Smooth muscle cell (in vitro differentiated cells): ENCODE measurements around the gene CARMIL1. TPM values are rescaled to one million over a fixed set of nuclear protein-coding genes. Genes with fewer than 3 reads are reported as not detected.

Source experiments
- DNase-seq: peaks from one replicate; lab custom pipeline; 2025; ENCODE audit not compliant: unreplicated experiment; lab: John Stamatoyannopoulos, UW
- H2AFZ ChIP-seq: fragments of 200-600 bp; sonication (generic); 2 replicates; pipeline ENCODE4 v1.6.0; 2016; ENCODE audit warnings: antibody characterized with exemption, low read depth, mild to moderate bottlenecking
- H3F3A ChIP-seq: fragments of 200-600 bp; sonication (generic); 2 replicates; pipeline ENCODE4 v1.6.0; 2017; ENCODE audit warnings: antibody characterized with exemption, low read depth
- H3K27ac ChIP-seq: fragments of 200-600 bp; sonication (generic); 2 replicates; pipeline ENCODE4 v1.5.1; 2016; ENCODE audit warnings: low read depth, mild to moderate bottlenecking
- H3K27me3 ChIP-seq: fragments of 200-600 bp; sonication (generic); 2 replicates; pipeline ENCODE4 v1.6.1; 2016; ENCODE audit warnings: low read depth, mild to moderate bottlenecking
- H3K36me3 ChIP-seq: fragments of 200-600 bp; sonication (generic); 2 replicates; pipeline ENCODE4 v1.5.1; 2016; ENCODE audit warnings: low read depth
- H3K4me1 ChIP-seq: fragments of 200-600 bp; sonication (generic); 2 replicates; pipeline ENCODE4 v1.5.1; 2016; ENCODE audit warnings: low read depth
- H3K4me2 ChIP-seq: fragments of 200-600 bp; sonication (generic); 2 replicates; pipeline ENCODE4 v1.6.0; 2016; ENCODE audit warnings: mild to moderate bottlenecking
- H3K4me3 ChIP-seq: fragments of 200-600 bp; sonication (generic); 2 replicates; pipeline ENCODE4 v1.5.1; 2016; ENCODE audit warnings: mild to moderate bottlenecking
- H3K79me2 ChIP-seq: fragments of 200-600 bp; sonication (generic); 2 replicates; pipeline ENCODE4 v1.6.0; 2016; ENCODE audit warnings: low read depth, mild to moderate bottlenecking
- H3K9ac ChIP-seq: fragments of 200-600 bp; sonication (generic); 2 replicates; pipeline ENCODE4 v1.6.0; 2016; ENCODE audit warnings: low read depth
- H3K9me3 ChIP-seq: fragments of 200-600 bp; sonication (generic); replicated peaks from 2 replicates; pipeline ENCODE4 v1.5.1; 2016; ENCODE audit warnings: low read depth
- H4K20me1 ChIP-seq: fragments of 200-600 bp; sonication (generic); 2 replicates; pipeline ENCODE4 v1.6.0; 2016; ENCODE audit warnings: low read depth
- WGBS: methylation state at CpG from one replicate; pipeline ENCODE4 v1.1.7; 2016; ENCODE audit warnings: low lambda C conversion rate; 5-methylcytosine and 5-hydroxymethylcytosine counted together
- polyA plus RNA-seq: library from polyadenylated mRNA; unstranded; fragments of >200 nt; fragmentation: Nextera tagmentation; extraction: Ambion mirVana; gene quantifications from 2 replicates; pipeline ENCODE4 v1.2.1, GENCODE V29; 2016
- total RNA-seq: library from RNA; depleted of rRNA; stranded (reverse); fragments of >200 nt; gene quantifications from 2 replicates; pipeline ENCODE4 v1.2.3, GENCODE V29; 2014
- TF ChIP-seq, protein P1 (sequence below): fragments of 200-600 bp; sonication (generic); IDR thresholded peaks from 2 replicates; pipeline ENCODE4 v1.5.1; 2017; ENCODE audit warnings: borderline replicate concordance, mild to moderate bottlenecking, antibody characterized with exemption; ENCODE audit not compliant: insufficient read depth, poor library complexity, severe bottlenecking

CARMIL1 gene
- total and polyA plus RNA-seq, 2 experiments from 2014 or later = 7.6 to 24.1 TPM

DNA sequence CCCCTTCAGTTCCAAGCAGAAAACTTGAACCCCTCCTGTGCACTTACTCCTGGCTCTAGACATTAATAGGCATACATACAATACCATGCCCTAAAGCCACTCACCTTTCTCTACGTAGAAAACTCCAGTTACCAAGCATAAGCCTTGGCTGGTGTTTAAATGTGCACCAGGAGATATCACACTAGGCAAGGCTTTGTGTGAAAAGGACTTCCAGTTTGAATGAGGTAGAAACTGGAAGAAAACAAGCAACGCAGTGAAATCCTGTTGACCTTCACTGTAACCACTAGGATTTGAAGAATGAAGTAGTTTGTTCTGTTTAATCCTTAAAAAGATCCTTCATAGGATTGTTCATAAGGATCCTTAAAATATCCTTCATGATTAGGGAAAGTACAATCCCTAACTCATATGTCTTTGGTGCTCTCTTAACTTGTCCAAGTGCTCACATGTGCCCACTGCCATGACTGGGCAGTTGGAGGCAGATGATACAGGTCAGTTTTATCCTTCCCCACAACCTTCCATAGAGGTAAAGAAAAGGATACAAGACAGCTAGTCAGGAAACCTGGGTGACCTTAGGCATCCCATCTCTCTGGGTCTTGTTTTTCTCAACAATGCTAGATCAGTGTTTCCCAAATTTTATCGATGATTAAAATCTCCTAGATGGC, 363.6 kb downstream of the CARMIL1 start:
- no peaks in the 10 kb centered on the region for H3K79me2 ChIP-seq
- peaks cover 64% of the 10 kb centered on the region for H3K27me3 ChIP-seq
- no peaks in the 10 kb centered on the region for H3K36me3 ChIP-seq
- no peaks in the 10 kb centered on the region for H3F3A ChIP-seq
- no peak overlapping the region for H3K4me2 ChIP-seq
- no peak overlapping the region for H2AFZ ChIP-seq
- no peaks in the 10 kb centered on the region for H3K9me3 ChIP-seq
- no peaks in the 10 kb centered on the region for H3K4me1 ChIP-seq
- 90% methylated on average over 3 of the region's 3 CpGs for WGBS
- no peak overlapping the region for H3K27ac ChIP-seq
- DNase-seq = no peak
- TF ChIP-seq, protein P1, sequence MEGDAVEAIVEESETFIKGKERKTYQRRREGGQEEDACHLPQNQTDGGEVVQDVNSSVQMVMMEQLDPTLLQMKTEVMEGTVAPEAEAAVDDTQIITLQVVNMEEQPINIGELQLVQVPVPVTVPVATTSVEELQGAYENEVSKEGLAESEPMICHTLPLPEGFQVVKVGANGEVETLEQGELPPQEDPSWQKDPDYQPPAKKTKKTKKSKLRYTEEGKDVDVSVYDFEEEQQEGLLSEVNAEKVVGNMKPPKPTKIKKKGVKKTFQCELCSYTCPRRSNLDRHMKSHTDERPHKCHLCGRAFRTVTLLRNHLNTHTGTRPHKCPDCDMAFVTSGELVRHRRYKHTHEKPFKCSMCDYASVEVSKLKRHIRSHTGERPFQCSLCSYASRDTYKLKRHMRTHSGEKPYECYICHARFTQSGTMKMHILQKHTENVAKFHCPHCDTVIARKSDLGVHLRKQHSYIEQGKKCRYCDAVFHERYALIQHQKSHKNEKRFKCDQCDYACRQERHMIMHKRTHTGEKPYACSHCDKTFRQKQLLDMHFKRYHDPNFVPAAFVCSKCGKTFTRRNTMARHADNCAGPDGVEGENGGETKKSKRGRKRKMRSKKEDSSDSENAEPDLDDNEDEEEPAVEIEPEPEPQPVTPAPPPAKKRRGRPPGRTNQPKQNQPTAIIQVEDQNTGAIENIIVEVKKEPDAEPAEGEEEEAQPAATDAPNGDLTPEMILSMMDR = no peak
- no peaks in the 10 kb centered on the region for H4K20me1 ChIP-seq
- H3K4me3 ChIP-seq = no peak overlapping the region
- H3K9ac ChIP-seq = no peak overlapping the region

DNA sequence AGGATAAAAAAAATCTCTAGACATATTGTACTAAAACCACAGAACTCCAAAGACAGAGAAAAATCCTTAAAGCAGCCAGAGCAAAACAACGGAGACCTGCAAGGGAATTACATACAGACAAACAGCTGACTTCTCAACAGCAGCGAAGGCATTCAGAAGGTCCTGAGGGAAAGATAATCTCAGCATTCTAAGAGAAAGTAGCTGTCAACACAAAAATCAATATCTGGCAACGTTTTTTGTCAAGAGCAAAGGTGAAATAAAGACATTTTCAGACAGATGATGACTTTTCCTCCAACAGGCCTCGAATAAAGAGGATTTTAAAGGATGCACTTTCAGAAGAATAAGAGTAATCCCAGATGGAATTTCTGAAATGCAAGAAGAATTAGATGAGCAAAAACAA, 366.7 kb downstream of the CARMIL1 start:
- DNase-seq = no peak
- no peak overlapping the region for H3K9ac ChIP-seq
- H4K20me1 ChIP-seq = no peaks in the 10 kb centered on the region
- no peaks in the 10 kb centered on the region for H3K4me1 ChIP-seq
- H3K9me3 ChIP-seq = no peaks in the 10 kb centered on the region
- H2AFZ ChIP-seq = no peak overlapping the region
- no peaks in the 10 kb centered on the region for H3K79me2 ChIP-seq
- H3K36me3 ChIP-seq = no peaks in the 10 kb centered on the region
- 63% methylated on average over 4 of the region's 4 CpGs for WGBS
- peaks cover 75% of the 10 kb centered on the region for H3K27me3 ChIP-seq
- no peak overlapping the region for H3K27ac ChIP-seq
- no peak overlapping the region for H3K4me2 ChIP-seq
- no peak overlapping the region for H3K4me3 ChIP-seq
- no peaks in the 10 kb centered on the region for H3F3A ChIP-seq
- TF ChIP-seq, protein P1 = no peak

DNA sequence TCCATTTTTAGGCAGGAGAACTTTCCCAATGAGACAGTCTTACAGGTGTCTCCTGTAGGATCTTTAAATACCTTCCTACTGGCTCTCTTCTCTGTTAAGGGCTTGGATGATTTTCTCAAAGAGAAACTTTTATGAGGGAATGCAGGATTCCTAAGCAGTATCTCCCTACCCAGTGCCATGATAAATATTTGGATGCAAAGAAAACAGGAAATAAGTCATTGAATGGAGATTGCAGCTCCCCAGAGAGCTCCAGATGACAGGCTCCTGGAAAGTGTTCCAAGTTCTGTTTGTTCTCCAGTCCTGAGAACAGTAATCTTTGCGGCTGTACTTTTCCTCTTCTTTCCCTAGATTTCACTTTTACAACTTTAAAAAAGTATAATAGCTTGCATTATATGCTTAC, 370.4 kb downstream of the CARMIL1 start:
- no peak overlapping the region for H2AFZ ChIP-seq
- H3K27ac ChIP-seq = no peak overlapping the region
- H3K4me3 ChIP-seq = no peak overlapping the region
- TF ChIP-seq, protein P1 = no peak
- peaks cover 67% of the 10 kb centered on the region for H3K27me3 ChIP-seq
- H4K20me1 ChIP-seq = no peaks in the 10 kb centered on the region
- H3K9ac ChIP-seq = no peak overlapping the region
- H3K9me3 ChIP-seq = no peaks in the 10 kb centered on the region
- H3K4me1 ChIP-seq = no peaks in the 10 kb centered on the region
- no peaks in the 10 kb centered on the region for H3K79me2 ChIP-seq
- H3K36me3 ChIP-seq = no peaks in the 10 kb centered on the region
- H3F3A ChIP-seq = no peaks in the 10 kb centered on the region
- H3K4me2 ChIP-seq = no peak overlapping the region
- WGBS = 27% methylated on average over 1 of the region's 1 CpG
- no peak for DNase-seq

- Histone ChIP-seq H3K79me2 (no peaks in the 10 kb centered on the region), H3K4me2 (peak within 1 kb of the TSS; percentile 85), H3K27ac (no peak within 1 kb of the TSS), H3K36me3 (no peaks in the 10 kb centered on the region), H3K27me3 (peaks cover 55% of the 10 kb centered on the region), H3K9ac (no peak within 1 kb of the TSS), H2AFZ (no peak within 1 kb of the TSS), H3K9me3 (no peaks in the 10 kb centered on the region), H4K20me1 (no peaks in the 10 kb centered on the region), H3K4me1 (no peaks in the 10 kb centered on the region), H3K4me3 (peak within 1 kb of the TSS; percentile 45), H3F3A (no peaks in the 10 kb centered on the region)
- 2% methylated on average over 27 of the region's 35 CpGs for WGBS
- DNase-seq = peak; percentile 27
- TF ChIP-seq, protein P1 = no peak
Observed at GRCh38 chr6:25652007-25652515, 372.9 kb downstream of the CARMIL1 start, which contains the start of gene SCGN. Gene SCGN, plus strand, starts transcription at chr6:25652215. Its CDS starts 189 bp downstream, at chr6:25652404.
